NCI-H526 treated with DMSO at 0.1 percent for 48 hours (cell line): ENCODE results near the gene MAP7.

ENCODE experiments used
- DNase-seq: peaks from one replicate; lab custom pipeline; 2025; lab: John Stamatoyannopoulos, UW

Gene MAP7

DNA sequence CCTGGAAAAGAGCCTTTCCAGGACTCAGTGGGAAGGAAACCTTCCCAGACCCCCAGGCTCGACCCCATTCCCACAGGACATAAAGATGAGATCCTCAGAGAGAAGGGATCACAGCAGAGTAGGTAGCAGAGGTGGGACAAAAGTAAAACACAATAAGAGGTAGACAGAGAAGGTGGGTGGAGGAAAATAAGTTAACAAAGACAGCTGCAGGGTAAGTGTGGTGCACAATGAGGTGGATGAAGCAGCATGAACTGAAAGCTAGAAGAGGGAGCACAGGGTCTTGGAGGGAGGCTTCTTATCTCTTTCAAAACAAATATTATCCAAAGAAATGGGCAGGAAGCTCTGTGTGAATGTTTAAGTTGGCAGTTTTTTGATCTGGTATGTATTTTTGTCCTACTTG lies 14.0 kb upstream of the MAP7 start:
- DNase-seq: no peak

- DNase-seq: no peak
These were observed 13.3 kb upstream of the MAP7 start for GRCh38 chr6:136563386-136564152.

GRCh38 chr6:136562211-136562610 lies 12.0 kb upstream of the MAP7 start:
- DNase-seq: no peak

GRCh38 chr6:136553166-136553787 lies 3.1 kb upstream of the MAP7 start:
- no peak for DNase-seq

- DNase-seq: no peak
These were observed 1.8 kb upstream of the MAP7 start for GRCh38 chr6:136552054-136552453.

DNA sequence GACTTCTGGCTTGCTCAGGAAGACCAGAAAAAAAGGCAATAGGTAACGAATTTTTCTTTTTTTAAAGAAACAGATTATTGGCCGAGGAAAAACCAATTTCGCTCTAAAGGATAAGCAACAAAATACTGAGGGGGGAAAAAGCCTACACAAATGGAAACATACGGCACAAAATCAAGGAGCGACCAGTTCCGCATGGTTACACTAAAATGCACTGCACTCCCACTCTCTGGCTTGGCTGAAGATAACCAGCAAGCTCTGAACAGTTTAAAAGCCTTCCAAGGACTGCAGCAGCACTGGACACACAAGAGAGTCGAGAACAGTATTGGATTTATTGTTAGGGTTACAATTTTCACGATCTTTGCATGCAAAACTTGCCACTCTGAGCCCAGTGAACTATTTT lies 881 bp upstream of the MAP7 start:
- DNase-seq: peak; percentile 42

GRCh38 chr6:136550045-136550329 lies 235 bp downstream of the MAP7 start:
- peak; percentile 60 for DNase-seq

- peak; percentile 37 for DNase-seq
These were observed 750 bp downstream of the MAP7 start for GRCh38 chr6:136549300-136550044.

- DNase-seq: no peak
These were observed 1.5 kb downstream of the MAP7 start for GRCh38 chr6:136548582-136549299.

GRCh38 chr6:136547871-136548270 lies 2.4 kb downstream of the MAP7 start:
- no peak for DNase-seq

DNA sequence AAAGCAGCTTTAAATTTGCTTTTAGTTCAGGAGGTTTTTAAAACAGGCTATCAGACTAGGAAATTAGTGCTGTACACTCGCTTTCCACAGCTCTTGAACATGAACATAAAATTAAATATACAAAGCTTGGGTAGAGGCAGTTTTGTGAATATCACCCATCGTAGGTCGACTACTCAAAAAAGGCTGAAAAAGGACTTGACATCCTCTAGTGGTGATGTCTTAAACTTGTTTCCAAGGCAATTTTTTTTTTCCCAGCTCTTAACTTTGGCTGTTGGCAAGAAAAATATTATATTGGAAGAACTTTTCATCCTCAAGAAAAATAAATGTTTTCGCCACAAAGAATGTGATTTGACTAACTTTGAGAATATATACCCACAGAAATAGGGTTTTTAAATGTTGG lies 2.9 kb downstream of the MAP7 start:
- peak; percentile 29 for DNase-seq

DNA sequence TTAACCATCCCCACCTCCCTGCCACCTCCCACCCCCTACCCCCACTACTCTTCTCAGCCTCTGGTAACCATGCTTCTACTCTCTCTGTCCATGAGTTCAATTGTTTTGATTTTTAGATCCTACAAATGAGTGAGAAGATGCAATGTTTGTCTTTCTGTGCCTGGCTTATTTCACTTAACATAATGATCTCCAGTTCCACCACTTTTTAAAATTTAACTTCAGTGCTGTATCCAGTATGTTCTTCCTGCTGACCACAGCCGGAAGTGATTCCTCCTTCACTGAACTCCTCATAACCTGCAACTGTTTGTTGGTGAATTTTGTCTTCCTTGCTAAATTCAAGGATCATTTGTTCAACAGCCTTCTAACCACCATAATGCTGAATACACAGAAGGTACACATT lies 3.9 kb downstream of the MAP7 start:
- DNase-seq: no peak

DNA sequence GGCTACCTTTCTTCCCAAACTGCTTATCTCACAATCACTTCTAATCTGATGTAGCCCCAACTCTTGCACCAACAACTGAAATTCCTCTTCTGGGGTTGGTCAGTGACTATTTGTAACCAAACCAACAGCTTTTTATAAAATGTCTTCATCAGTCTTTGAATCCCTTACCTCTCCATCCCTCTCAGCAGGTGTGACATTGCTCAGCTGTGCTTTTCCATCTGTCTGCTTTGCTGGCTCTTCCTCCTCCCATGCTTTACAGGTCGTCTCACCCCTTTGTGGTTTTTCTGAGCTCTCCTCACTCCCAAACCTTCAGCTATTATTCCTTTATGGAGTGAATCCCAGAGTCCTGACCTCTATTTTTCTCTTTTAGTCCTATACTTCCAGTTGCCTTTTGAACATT lies 5.9 kb downstream of the MAP7 start:
- DNase-seq: no peak

DNA sequence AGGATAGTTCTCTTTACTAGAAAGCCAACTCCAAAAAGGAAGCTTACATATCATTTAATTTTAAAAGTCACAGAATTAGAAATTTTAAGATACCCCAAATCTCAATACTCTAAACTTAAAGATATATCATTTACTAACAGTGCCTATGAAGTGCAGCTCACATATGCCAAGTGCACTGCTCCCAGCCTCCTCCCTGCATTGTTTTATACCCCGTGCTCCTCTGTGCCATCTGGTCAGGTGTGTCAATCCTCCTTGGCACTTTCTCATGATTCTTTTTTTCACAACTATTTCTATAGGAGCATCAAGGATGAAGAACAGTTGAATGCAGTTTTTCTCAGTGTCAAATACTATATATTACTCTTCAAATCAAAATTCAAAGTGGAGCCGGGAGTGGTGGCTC lies 8.8 kb downstream of the MAP7 start:
- DNase-seq: no peak

- no peak for DNase-seq
These were observed 10.1 kb downstream of the MAP7 start for GRCh38 chr6:136539967-136540652.

DNA sequence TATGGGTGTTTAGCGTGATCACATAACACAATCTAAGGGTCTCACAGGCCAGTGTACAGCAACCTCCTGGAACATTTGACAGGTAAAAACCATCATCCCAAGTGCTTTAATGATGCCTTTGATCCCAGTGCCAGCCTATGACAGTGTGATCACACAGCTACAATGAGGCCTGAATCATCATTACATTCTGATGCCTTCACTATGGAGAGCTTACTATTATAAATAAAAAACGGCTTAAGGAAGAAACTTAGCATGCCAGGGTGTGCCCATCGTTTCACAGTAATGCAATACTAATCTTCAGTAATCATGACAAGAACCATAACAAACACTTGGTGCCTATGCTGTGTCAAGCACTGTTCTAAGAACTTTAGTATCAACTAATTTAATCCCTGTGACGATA lies 11.4 kb downstream of the MAP7 start:
- no peak for DNase-seq

- no peak for DNase-seq
These were observed 14.2 kb downstream of the MAP7 start for GRCh38 chr6:136535880-136536650.

- no peak for DNase-seq
These were observed 15.0 kb downstream of the MAP7 start for GRCh38 chr6:136535017-136535765.

DNA sequence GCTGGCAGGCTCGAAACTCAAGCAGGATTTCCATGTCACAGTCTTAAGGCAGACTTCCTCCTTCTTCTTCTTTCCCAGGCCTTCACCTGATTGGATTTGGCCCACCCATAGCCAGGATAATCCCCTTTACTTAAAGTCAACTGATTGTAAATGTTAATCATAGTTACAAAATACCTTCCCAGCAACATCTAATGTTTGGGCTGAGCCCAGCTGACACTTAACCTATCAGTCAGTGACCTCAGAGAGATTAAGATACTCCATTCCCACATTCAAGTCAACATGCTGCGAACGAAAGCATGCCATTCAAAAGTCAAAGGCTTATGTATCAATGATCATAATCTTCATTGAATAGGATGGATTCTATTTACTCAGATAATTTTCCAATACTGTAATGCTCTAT lies 16.0 kb downstream of the MAP7 start:
- DNase-seq: no peak

DNA sequence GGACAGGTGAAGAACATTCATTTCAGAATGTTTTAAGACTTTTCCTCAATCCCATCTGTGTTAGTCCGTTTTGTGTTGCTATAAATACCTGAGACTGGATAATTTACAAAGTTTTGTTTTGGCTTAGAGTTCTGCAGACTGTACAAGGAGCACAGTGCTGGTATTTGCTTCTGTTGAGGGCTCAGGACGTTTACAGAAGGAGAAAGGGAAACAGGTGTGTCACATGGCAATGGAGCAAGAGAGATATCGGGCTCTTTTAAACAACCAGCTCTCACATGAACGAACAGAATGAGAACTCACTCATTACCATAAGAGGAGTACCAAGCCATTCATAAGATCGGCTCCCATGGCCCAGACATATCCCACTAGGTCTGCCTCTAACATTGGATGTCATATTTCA lies 16.7 kb downstream of the MAP7 start:
- no peak for DNase-seq

DNA sequence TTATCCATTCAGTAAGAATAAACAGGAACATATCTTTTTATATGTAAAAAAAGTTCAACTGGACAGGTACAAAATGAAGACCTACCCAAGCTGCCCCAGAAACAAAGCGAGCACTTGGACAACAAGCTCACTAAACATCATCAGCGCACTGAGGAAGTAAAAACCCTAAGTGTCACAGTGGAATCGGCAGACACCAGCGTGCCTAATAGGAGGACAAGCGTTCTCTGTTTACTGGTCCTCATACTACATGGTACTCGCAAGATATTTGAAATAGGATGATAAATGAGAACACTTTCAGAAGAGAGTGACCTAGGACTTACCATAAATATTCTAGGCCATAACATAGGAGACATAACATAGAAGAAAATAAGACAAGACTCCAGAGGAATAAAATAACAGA lies 18.2 kb downstream of the MAP7 start:
- DNase-seq: no peak
